ENCODE measurements around the gene BAHCC1. TPM values are rescaled to one million over a fixed set of nuclear protein-coding genes. Genes with fewer than 3 reads are reported as not detected.

The BAHCC1 gene
- total and polyA plus RNA-seq, 2 of the 4 experiments (the other 2 are of a cell fraction), result 0.36 to 7.8 TPM

- H3K79me1 ChIP-seq (ENCODE audit: low read depth in 1 of 2, low read length in 2 of 2), result no peaks in the 10 kb centered on the region
- TF ChIP-seq RAD21 (IDR thresholded peaks at IDR 0.05; ENCODE audit: low read length), result no peak
- TF ChIP-seq, protein P1, sequence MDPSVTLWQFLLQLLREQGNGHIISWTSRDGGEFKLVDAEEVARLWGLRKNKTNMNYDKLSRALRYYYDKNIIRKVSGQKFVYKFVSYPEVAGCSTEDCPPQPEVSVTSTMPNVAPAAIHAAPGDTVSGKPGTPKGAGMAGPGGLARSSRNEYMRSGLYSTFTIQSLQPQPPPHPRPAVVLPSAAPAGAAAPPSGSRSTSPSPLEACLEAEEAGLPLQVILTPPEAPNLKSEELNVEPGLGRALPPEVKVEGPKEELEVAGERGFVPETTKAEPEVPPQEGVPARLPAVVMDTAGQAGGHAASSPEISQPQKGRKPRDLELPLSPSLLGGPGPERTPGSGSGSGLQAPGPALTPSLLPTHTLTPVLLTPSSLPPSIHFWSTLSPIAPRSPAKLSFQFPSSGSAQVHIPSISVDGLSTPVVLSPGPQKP (IDR thresholded peaks at IDR 0.05; ENCODE audit: borderline replicate concordance, low read depth, low read length), result no peak
- TF ChIP-seq CTCF (conservative IDR thresholded peaks at IDR 0.05; ENCODE audit: low read depth, low read length), result no peak
- TF ChIP-seq NFE2L2 (IDR thresholded peaks at IDR 0.05; ENCODE audit: low read depth, low read length), result no peak
- no peak for TF ChIP-seq SMC3 (IDR thresholded peaks at IDR 0.05; ENCODE audit: low read depth, low read length)
- no peak for TF ChIP-seq FOS (IDR thresholded peaks at IDR 0.05; ENCODE audit: low read depth, low read length)
- TF ChIP-seq POLR2A (IDR thresholded peaks at IDR 0.05; ENCODE audit: low read depth, low read length), result no peak
- no peak for TF ChIP-seq CHD1 (IDR thresholded peaks at IDR 0.05; ENCODE audit: low read depth, low read length)
- H3K18ac ChIP-seq (ENCODE audit: low read depth, low read length), result no peak overlapping the region
- no peaks in the 10 kb centered on the region for H3K4me1 ChIP-seq (ENCODE audit: control insufficient read depth, insufficient read depth, low read length)
- no peak for DNase-seq
- H3K14ac ChIP-seq (replicated peaks; ENCODE audit: low read depth, low read length), result no peak overlapping the region
- ChIA-PET POLR2A (ENCODE audit: unreplicated experiment) (no interaction called here), CTCF (no interaction called here)
- no peak overlapping the region for H2BK120ac ChIP-seq (ENCODE audit: low read depth, low read length)
- H2AK5ac ChIP-seq (ENCODE audit: low read depth, low read length), result no peak overlapping the region
- 93% methylated on average over 21 of the region's 23 CpGs; no CpG with 5 or more reads in 1 of the 2 experiments for WGBS, 2 experiments (ENCODE audit: extremely low coverage in 2 of 2, insufficient read length in 1 of 2)
- H3K9ac ChIP-seq (ENCODE audit: low read depth, low read length), result no peak overlapping the region
- no peak overlapping the region for H2BK15ac ChIP-seq (ENCODE audit: low read depth, low read length)
- ATAC-seq (ENCODE audit: low read depth), result no peak
- H3K23ac ChIP-seq (ENCODE audit: low read depth, low read length), result no peak overlapping the region
- no peak overlapping the region for H3K4ac ChIP-seq (ENCODE audit: low read depth, low read length)
- no peaks in the 10 kb centered on the region for H4K20me1 ChIP-seq (ENCODE audit: insufficient read depth, low read length)
- H2BK5ac ChIP-seq (ENCODE audit: low read depth, low read length, poor library complexity, severe bottlenecking), result no peak overlapping the region
- intact Hi-C loops (cut with micrococcal nuclease) (no loop called here), dilution Hi-C loops (cut with HindIII; ENCODE audit: low sequenced_read_pairs, unreplicated experiment) (no loop called here), in situ Hi-C loops (cut with MboI; ENCODE audit: low sequenced_read_pairs) (no loop called here)
- no peak overlapping the region for H2AK9ac ChIP-seq (replicated peaks; ENCODE audit: low read depth, low read length, poor library complexity)
- no peak overlapping the region for H4K8ac ChIP-seq (ENCODE audit: low read depth in 2 of 2, low read length in 2 of 2)
- H3K9me1 ChIP-seq (ENCODE audit: insufficient read depth, low read length), result no peaks in the 10 kb centered on the region
- no peak overlapping the region for H4K5ac ChIP-seq (ENCODE audit: low read depth, low read length)
- no TSS peak for BruUV-seq (replicated peaks)
- no peak overlapping the region for H3K27ac ChIP-seq (ENCODE audit: insufficient read depth, low read length)
- no peak overlapping the region for H3K4me3 ChIP-seq (ENCODE audit: insufficient read depth, low read depth, low read length)
- no peak overlapping the region for H3K56ac ChIP-seq (ENCODE audit: extremely low read depth, insufficient read depth, low read length)
- no peak overlapping the region for H2BK20ac ChIP-seq (ENCODE audit: low read depth, low read length)
- H4K91ac ChIP-seq (ENCODE audit: insufficient read depth, low read depth, low read length), result no peak overlapping the region
- H3K9me3 ChIP-seq (ENCODE audit: control insufficient read depth, insufficient read depth, low read length), result no peaks in the 10 kb centered on the region
- H3K4me2 ChIP-seq (ENCODE audit: low read depth, low read length), result no peak overlapping the region
- peaks cover 9% of the 10 kb centered on the region; the same call in 1 of the 2 replicates for H3K36me3 ChIP-seq (ENCODE audit: control insufficient read depth, insufficient read depth, low read length)
- no peak overlapping the region for H2AFZ ChIP-seq (replicated peaks; ENCODE audit: low read length, poor library complexity)
- no peaks in the 10 kb centered on the region for H3K27me3 ChIP-seq (ENCODE audit: control insufficient read depth, insufficient read depth, low read length)
Measured at GRCh38 chr17:81452551-81452950, 57.3 kb downstream of the BAHCC1 start.
